LNCAP (cell line): Measurements from ENCODE around the gene RGS17.

Experiments used
- TF ChIP-seq, protein P1 (sequence below): fragments of 450-650 bp; IDR thresholded peaks from 2 replicates; pipeline ENCODE4 v1.5.1; 2017; ENCODE audit warnings: mild to moderate bottlenecking

RGS17 gene, protein sequence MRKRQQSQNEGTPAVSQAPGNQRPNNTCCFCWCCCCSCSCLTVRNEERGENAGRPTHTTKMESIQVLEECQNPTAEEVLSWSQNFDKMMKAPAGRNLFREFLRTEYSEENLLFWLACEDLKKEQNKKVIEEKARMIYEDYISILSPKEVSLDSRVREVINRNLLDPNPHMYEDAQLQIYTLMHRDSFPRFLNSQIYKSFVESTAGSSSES

DNA sequence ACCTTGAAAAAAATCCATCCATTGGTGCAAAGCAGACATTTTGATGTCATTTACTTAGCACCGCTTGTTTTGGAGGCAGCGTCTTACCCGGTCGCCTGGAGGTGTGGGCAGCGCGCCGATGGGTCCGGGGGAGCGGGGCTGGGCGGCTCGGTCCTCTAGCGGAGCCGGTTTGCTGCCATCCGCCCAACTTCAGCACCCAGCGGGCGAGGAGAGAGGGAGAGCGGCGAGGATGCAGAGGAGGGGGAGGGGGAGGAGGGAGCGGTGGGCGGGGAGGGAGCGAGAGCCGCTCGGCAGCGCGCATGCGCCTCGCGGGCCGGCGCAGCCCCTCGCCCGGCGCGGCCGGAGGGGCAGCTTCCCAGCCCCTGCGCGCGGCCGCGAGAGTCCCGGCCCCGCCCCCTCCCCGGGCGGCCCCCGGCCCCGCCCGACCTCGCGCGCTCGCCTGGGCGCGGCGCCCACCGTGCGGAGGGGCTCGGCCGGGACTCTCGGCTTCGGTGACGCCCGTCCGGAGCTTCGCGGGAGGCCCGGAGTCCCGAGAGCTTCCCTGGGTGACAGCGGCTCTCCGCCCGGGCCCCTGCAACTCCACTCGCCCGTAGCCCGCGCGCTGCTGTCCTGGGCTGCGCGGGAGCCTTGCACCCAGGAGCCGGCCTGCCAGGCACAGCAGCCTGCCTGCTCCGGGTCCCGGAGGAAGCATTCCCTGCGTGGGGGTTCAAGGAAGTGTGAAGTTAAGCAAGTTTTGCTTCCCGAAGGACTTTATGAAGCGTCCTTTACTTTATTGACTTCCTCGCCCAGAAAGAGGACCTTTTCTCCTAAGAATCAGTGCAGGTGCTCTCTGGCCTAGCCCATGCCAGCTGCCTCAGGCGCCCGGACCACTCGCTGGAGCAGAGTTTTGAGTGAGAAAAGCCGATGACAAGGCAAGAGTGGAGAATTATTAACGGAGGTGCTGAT, at the start of gene RGS17:
Gene RGS17 (minus strand): TSS at position 246 of the 945 bp plus-strand sequence. CDS start 87,264 bp downstream, outside the sequence.
- TF ChIP-seq, protein P1, sequence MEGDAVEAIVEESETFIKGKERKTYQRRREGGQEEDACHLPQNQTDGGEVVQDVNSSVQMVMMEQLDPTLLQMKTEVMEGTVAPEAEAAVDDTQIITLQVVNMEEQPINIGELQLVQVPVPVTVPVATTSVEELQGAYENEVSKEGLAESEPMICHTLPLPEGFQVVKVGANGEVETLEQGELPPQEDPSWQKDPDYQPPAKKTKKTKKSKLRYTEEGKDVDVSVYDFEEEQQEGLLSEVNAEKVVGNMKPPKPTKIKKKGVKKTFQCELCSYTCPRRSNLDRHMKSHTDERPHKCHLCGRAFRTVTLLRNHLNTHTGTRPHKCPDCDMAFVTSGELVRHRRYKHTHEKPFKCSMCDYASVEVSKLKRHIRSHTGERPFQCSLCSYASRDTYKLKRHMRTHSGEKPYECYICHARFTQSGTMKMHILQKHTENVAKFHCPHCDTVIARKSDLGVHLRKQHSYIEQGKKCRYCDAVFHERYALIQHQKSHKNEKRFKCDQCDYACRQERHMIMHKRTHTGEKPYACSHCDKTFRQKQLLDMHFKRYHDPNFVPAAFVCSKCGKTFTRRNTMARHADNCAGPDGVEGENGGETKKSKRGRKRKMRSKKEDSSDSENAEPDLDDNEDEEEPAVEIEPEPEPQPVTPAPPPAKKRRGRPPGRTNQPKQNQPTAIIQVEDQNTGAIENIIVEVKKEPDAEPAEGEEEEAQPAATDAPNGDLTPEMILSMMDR, result no peak

DNA sequence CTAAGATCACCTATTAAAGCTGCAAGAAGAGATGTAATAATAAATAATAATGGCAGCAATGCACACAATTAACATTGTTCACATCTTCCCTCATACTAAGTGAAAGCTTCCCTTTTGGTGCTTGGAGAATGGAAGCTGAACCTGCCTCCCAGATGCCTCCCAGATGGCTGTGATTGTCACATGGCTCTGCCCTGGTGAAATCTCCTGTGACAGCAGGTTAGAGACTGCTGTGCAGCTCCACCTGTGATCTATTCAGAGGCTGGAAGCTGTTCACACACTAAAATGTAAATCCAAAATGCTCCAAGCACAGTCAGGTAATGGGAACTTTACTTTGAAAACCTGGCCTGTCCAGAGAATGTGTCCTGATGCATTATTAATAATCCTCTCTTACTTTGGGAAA, 41.7 kb upstream of the RGS17 start:
- TF ChIP-seq, protein P1, result no peak

DNA sequence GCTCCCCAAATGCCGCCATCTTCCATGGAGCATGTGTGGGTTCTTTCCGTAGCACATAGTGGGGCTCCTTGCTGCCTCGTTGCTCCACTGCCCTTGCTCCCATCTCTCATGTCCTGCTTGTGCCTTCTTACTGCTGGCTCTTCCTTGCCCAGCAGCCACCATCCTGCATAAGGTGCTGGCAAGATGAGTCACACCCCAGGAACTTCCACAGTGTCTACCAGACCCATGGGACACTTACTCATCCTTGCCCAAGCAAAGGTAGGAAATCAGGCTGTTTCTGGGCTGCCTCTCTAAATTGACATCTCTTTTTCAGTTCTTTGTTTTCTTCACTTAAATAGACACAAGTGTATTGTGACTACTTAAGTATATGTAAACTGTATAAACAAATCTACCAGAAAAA, 39.4 kb upstream of the RGS17 start:
- TF ChIP-seq, protein P1, result no peak

DNA sequence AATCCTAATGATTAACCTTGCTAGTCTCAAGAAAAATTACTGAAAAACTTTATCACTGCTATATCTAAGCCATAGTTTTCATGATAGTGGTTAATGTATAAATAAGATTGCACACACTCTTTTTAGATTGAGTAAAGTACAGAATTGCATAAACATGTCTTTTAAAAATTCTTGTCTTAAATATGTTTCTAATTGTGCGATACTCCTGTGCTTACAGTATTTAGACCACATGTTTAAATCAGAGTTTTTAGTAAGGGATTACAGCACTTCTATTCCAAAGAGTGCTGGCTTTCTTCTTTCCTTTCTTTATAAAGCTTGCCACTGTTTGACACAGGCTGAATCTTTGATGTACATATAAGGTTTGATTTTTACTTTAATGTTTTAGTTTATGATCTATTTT, 36.8 kb upstream of the RGS17 start:
- TF ChIP-seq, protein P1, result no peak

DNA sequence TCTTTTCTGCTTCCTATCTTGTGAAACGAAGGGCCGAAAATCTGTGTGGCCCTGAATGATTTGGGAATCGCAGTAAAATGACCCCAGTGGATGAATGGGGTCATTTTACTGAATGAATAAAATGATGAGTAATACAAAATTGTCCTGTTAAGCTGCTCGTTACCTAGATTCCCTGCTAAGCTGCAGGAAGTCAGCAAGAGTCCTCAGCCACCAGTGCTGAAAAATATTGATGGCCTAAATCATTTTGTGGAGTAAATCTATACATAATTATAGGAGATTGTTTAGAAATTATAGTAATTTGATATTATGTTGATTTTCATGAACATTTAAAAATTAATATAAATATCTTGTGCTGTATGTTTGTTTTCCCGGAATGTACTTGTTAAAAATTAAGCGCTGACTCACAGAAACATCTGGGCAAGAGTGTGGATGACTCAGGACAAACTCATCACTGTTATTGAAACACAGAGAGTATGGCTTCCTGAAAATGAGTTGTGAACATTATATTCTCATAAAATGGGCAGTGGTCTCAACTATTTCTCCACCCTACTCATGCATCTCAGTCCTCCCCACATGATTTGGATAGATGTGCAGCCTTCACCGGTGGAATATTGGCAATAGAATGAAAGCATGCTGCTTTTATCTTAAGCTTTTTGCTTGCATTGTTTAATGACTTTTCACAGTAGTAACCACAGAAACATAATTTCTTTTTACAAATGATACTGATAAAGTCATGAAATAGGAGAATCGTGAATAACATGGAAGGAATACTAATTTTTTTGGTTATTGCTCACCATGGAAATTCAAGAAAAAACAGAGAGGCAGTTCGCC, 36.2 kb upstream of the RGS17 start:
- TF ChIP-seq, protein P1, result no peak

DNA sequence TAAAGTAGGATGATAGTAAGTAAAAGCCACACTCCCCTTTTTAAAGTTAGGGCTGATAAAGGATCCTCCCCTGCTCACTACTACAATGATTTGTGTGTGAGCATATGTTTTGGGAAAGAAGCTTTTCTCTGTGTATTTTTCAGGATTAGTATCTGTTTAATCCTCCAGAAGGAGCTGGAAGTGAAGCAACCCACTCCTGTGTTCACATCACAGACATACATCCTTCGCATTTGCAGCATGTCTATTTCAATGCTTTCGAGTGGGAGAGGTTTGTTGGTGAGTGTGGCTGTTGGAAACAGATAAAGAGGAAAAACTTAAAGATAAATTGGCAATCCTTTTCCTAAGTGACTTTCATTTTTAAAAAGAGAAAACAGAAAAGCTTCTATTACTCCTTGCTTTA, 31.6 kb upstream of the RGS17 start:
- TF ChIP-seq, protein P1, result no peak

DNA sequence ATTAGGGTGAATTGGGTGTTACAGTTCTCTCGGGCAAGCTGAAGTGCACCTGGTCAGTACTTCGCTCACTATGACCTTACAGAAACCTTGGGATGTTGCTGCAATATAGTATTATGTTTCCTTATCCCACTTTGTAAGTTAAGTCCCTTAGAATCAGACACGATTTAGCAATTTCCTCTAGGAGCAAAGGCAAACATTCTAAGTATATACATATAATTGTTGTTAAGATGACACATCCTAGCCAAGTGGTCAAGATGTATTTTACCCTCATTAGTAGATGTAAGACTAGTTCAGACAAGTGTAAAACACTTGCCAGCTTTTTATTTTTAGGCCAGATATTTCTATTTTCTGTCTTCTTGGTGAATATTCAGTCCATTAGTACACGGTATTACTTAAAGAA, 31.1 kb upstream of the RGS17 start:
- TF ChIP-seq, protein P1, result no peak
